D721Med (cell line): ENCODE results near the gene SUCLG2.

ENCODE experiments used
- DNase-seq: peaks from one replicate; pipeline ENCODE4 v3.0.0; 2011; ENCODE audit warnings: low spot score; ENCODE audit not compliant: insufficient read length
- FAIRE-seq: peaks from 2 replicates; lab custom pipeline; 2011; peaks lifted over from hg19 to GRCh38; lab: Jason Lieb, UNC
- TF ChIP-seq, protein P1 (sequence below): IDR thresholded peaks from 2 replicates; pipeline ENCODE4 v1.5.1; 2012; ENCODE audit warnings: mild to moderate bottlenecking, control low read depth; ENCODE audit not compliant: insufficient read depth; ENCODE audit errors: missing control alignments

The SUCLG2 gene

DNA sequence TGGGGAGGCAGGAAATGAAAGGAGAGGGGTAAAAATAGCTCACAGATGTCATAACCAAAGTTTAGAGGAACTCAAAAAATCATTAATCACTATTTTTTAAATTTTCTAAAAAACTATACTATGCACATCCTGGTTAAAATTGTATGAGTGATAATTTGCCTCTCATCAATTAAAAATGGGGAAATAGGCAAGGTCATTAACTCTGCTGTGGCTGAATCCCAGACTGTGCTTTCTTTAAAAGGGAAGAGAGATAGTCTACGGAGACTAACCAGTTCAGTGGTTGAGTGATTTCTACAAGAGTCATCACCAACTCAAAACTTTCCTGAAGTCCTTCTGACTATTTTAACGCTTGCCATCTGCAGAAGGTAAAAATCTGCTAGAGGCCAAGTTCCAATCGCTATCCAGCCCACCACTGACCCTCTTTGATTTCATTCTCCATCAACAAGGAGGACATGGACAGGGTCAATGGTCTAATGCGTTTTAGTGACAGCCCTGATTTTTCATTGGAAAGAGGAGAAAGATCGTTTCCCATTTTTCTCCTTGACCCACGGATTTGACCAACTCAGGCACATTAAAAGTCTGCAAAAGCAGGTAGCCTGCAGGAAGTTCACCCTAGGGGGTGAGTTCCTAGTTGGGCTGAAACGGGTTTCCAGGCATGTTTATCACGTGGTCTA is 850 bp downstream of the SUCLG2 start:
- FAIRE-seq (no peak), DNase-seq (no peak)
- TF ChIP-seq, protein P1, sequence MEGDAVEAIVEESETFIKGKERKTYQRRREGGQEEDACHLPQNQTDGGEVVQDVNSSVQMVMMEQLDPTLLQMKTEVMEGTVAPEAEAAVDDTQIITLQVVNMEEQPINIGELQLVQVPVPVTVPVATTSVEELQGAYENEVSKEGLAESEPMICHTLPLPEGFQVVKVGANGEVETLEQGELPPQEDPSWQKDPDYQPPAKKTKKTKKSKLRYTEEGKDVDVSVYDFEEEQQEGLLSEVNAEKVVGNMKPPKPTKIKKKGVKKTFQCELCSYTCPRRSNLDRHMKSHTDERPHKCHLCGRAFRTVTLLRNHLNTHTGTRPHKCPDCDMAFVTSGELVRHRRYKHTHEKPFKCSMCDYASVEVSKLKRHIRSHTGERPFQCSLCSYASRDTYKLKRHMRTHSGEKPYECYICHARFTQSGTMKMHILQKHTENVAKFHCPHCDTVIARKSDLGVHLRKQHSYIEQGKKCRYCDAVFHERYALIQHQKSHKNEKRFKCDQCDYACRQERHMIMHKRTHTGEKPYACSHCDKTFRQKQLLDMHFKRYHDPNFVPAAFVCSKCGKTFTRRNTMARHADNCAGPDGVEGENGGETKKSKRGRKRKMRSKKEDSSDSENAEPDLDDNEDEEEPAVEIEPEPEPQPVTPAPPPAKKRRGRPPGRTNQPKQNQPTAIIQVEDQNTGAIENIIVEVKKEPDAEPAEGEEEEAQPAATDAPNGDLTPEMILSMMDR, result no peak

DNA sequence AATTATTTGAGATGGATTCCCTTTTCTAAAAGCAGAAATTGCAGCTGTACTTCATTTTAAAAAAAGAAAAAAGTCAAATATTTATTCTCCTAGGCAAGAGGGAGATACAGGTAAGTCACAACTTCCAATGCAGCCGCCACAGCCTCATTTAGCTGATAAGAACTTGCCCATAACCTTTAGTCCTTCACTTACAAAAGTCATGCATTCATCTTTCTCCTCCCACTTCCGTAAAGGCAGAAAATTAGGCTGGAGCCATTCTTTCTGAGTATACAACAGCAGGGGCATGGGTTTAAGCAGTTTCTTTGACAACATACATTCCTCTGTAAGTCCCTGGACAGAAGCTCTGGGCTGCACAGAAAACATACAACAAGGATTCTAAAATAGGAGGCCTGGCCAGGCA is 4.3 kb downstream of the SUCLG2 start:
- TF ChIP-seq, protein P1, result no peak
- DNase-seq (no peak), FAIRE-seq (no peak)

GRCh38 chr3:67649681-67650080 is 4.7 kb downstream of the SUCLG2 start:
- DNase-seq (no peak), FAIRE-seq (no peak)
- TF ChIP-seq, protein P1, result no peak

- FAIRE-seq (no peak), DNase-seq (no peak)
- TF ChIP-seq, protein P1, result no peak
Measured at GRCh38 chr3:67648701-67649100, 5.7 kb downstream of the SUCLG2 start.

DNA sequence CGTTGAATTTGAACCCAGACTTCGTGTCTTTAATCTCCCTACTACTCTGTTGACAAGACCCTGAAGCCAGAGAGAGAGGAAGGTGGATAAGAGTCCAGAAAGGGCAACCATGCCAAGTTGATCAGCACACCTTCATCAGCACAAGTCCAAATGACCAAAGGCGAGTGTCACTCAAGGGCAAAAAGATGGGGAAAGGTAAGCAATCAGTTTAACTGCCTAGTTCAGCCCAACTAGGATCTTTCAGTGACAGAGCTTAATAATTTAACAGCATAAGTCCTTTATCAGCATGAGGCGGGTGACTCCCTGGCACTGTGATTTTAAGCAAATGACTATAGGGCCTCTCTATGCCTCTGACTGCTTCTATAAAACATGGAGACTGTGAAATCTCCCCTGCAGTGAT is 6.2 kb downstream of the SUCLG2 start:
- no peak for FAIRE-seq
- TF ChIP-seq, protein P1, result no peak
- no peak for DNase-seq

DNA sequence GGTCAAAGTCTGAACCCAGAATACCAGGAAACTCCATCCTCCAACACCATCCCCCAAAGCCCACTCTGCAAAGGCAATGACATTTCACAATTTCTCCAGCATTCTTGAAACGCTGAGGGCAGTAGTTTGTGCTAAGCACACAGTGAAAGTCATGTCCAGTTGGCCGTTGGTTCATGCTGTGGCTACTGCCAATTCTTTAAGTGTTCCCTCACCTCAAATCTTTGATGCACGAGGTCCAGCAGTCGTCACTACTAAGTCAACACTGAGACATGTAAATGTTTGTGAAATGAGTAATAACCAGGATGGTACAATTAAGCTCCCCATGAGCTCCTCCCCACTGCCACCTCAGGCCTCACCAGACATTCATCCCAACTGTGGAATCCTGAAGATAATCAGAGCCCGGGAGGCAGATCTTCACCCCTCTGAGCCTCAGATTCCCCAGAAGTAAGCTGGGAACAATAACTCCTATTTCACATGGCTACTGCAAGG is 7.0 kb downstream of the SUCLG2 start:
- FAIRE-seq (no peak), DNase-seq (no peak)
- TF ChIP-seq, protein P1, result no peak

DNA sequence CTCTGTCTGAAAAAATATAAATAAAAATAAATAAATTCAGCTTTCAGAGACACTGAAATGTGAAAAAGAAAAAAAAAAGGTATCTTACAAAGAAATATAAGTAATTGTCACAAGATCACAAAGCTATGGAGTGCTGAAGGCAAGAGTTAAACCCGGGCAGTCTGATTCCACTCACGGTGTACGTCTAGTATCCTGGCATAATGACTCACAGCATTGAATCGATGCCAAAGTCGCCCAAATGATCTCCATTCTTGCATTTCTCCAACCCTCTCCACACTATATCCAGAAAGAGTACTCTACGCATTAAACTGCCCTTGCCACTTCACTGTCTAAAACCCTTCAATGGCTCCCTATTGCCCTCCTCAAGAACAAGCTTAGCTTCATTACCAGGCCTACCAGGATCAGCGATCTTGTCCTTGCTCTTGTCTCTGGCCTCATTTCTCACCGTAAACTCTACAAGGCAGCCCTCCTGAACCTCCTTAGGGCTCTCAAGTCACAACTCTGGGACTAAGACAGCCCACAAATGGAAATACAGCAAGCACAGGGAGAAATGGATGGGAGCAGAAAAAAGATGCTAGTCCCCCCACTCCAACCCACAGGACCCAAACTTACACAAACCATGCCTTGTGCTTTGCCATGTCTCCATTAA is 7.7 kb downstream of the SUCLG2 start:
- TF ChIP-seq, protein P1, result no peak
- FAIRE-seq, result no peak
- DNase-seq, result no peak
